Tibial nerve (tissue), 4 donors: ENCODE measurements around the gene FAM118A. TPM values are rescaled to one million over a fixed set of nuclear protein-coding genes. Genes with fewer than 3 reads are reported as not detected.

Source experiments
- DNase-seq, 2 donors: peaks; one replicate each; pipeline ENCODE4 v3.0.0-alpha.2; 2019; ENCODE audit warnings: low spot score in 2 of 2
- H3K27ac ChIP-seq, 4 donors: fragments of 200-600 bp; sonication (generic) in 3 of 4; one replicate each; pipeline ENCODE4 v1.5.1; 2017 to 2019; ENCODE audit warnings: mild to moderate bottlenecking in 1 of 4
- H3K27me3 ChIP-seq, 2 donors: fragments of 200-600 bp; sonication (generic) in 1 of 2; one replicate each; pipeline versions ENCODE4 v1.5.1 to v1.6.0; 2017 to 2019
- H3K36me3 ChIP-seq, 3 donors: fragments of 200-600 bp; sonication (generic); one replicate each; pipeline ENCODE4 v1.5.1; 2018 to 2019
- H3K4me1 ChIP-seq, 4 donors: fragments of 200-600 bp; sonication (generic) in 3 of 4; one replicate each; pipeline ENCODE4 v1.5.1; 2017 to 2019
- H3K4me3 ChIP-seq, 4 donors: fragments of 200-600 bp; sonication (generic) in 3 of 4; one replicate each; pipeline ENCODE4 v1.5.1; 2017 to 2019; ENCODE audit warnings: mild to moderate bottlenecking in 1 of 4, moderate library complexity in 1 of 4
- H3K9me3 ChIP-seq, 4 donors: fragments of 200-600 bp; sonication (generic) in 3 of 4; one replicate each; pipeline ENCODE4 v1.5.1; 2017 to 2019
- CTCF ChIP-seq, 5 experiments: fragments of 200-600 bp in 3 of 5; fragments of 450-650 bp in 2 of 5; sonication (generic) in 3 of 5; IDR thresholded peaks; one replicate each; pipeline ENCODE4 v1.5.1; 2016 to 2019; ENCODE audit warnings: antibody characterized with exemption in 5 of 5, mild to moderate bottlenecking in 3 of 5, moderate library complexity in 2 of 5
- EP300 ChIP-seq, 2 donors: sonication (generic); formaldehyde crosslinking; IDR thresholded peaks; one replicate each; pipeline ENCODE4 v1.6.1; 2017; ENCODE audit warnings: antibody characterized with exemption in 2 of 2, mild to moderate bottlenecking in 1 of 2
- POLR2A ChIP-seq, 2 donors: fragments of 450-650 bp; IDR thresholded peaks; one replicate each; pipeline ENCODE4 v1.6.1; 2017; ENCODE audit warnings: antibody characterized with exemption in 2 of 2, mild to moderate bottlenecking in 2 of 2, moderate library complexity in 2 of 2
- WGBS, 2 donors: methylation state at CpG; one replicate each; pipeline ENCODE4 v1.1.5; 2018; 5-methylcytosine and 5-hydroxymethylcytosine counted together
- total RNA-seq, 4 donors: library from RNA; depleted of rRNA; stranded (reverse); fragments of >200 nt; gene quantifications; one replicate each; pipeline ENCODE4 v1.1.0, GENCODE V29; 2016

Gene FAM118A
- total RNA-seq, 4 donors from 2014 or later: 16.8 to 171 (median 83.2) TPM

GRCh38 chr22:45286854-45287551, 22.7 kb upstream of the FAM118A start:
- no peak overlapping the region for H3K27ac ChIP-seq
- no peaks in the 10 kb centered on the region for H3K36me3 ChIP-seq
- peaks cover 0 to 21% (median 3%) of the 10 kb centered on the region in 4 donors for H3K4me1 ChIP-seq
- peaks cover 0 to 42% of the 10 kb centered on the region in 2 donors for H3K27me3 ChIP-seq
- H3K4me3 ChIP-seq: no peak overlapping the region
- WGBS, 2 donors: 80 to 83% methylated on average over 9 to 12 of the region's 12 CpGs
- no peaks in the 10 kb centered on the region for H3K9me3 ChIP-seq
- DNase-seq: no peak
- TF ChIP-seq POLR2A (IDR thresholded peaks at IDR 0.05) (no peak), EP300 (IDR thresholded peaks at IDR 0.05) (no peak), CTCF (IDR thresholded peaks at IDR 0.05) (no peak)

GRCh38 chr22:45290410-45290936, 19.3 kb upstream of the FAM118A start:
- H3K4me1 ChIP-seq: peaks cover 0 to 6% (median 0%) of the 10 kb centered on the region in 4 donors
- H3K4me3 ChIP-seq: no peak overlapping the region
- no peaks in the 10 kb centered on the region for H3K36me3 ChIP-seq
- no peak for DNase-seq
- no peaks in the 10 kb centered on the region for H3K9me3 ChIP-seq
- no peak overlapping the region for H3K27ac ChIP-seq
- WGBS, 2 donors: 31 to 39% methylated on average over 18 of the region's 18 CpGs
- no peak for TF ChIP-seq EP300 (IDR thresholded peaks at IDR 0.05)
- TF ChIP-seq CTCF (IDR thresholded peaks at IDR 0.05): no peak
- H3K27me3 ChIP-seq: peaks cover 0 to 24% of the 10 kb centered on the region in 2 donors

- Histone ChIP-seq H3K27me3 (peaks cover 0 to 24% of the 10 kb centered on the region in 2 donors), H3K4me1 (peaks cover 0 to 4% (median 0%) of the 10 kb centered on the region in 4 donors), H3K4me3 (no peak overlapping the region), H3K36me3 (no peaks in the 10 kb centered on the region), H3K27ac (no peak overlapping the region), H3K9me3 (no peaks in the 10 kb centered on the region)
- no peak for DNase-seq
- WGBS, 2 donors: 82 to 86% methylated on average over 8 of the region's 8 CpGs
- no peak for TF ChIP-seq EP300 (IDR thresholded peaks at IDR 0.05)
- no peak for TF ChIP-seq POLR2A (IDR thresholded peaks at IDR 0.05)
Observed at GRCh38 chr22:45291061-45291930, 18.4 kb upstream of the FAM118A start.

GRCh38 chr22:45291931-45292290, 17.8 kb upstream of the FAM118A start:
- WGBS, 2 donors: 58 to 65% methylated on average over 9 of the region's 9 CpGs

More at GRCh38 chr22:45291931-45292290, 17.8 kb upstream of the FAM118A start:
- DNase-seq: no peak
- Histone ChIP-seq H3K4me3 (no peak overlapping the region), H3K27ac (no peak overlapping the region), H3K27me3 (peaks cover 0 to 24% of the 10 kb centered on the region in 2 donors), H3K36me3 (no peaks in the 10 kb centered on the region), H3K9me3 (no peaks in the 10 kb centered on the region), H3K4me1 (peaks cover 0 to 4% (median 0%) of the 10 kb centered on the region in 4 donors)
- no peak for TF ChIP-seq POLR2A (IDR thresholded peaks at IDR 0.05)
- TF ChIP-seq CTCF (IDR thresholded peaks at IDR 0.05): no peak
- no peak for TF ChIP-seq EP300 (IDR thresholded peaks at IDR 0.05)
